ENCODE results near the gene GFPT2.

Gene GFPT2

DNA sequence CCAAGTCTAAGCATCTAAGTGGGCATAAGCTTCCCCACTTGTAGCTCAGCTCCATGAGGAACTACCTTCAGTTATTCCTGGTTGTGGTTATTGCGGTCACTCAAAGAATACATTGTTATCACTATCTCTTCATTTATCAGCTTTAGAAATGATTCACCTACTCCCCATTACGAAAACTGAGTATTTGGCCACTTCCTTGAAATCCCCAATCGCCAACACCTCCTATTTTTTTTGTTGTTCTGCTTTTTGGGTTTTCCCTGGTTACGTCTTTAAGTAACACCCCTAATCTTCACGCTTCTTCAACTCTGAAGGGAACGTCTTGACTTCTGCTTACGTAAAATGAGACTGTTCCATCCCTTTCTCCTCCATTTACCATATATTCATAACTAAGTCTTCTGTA lies 81.9 kb downstream of the GFPT2 start:
- no peak for DNase-seq

DNA sequence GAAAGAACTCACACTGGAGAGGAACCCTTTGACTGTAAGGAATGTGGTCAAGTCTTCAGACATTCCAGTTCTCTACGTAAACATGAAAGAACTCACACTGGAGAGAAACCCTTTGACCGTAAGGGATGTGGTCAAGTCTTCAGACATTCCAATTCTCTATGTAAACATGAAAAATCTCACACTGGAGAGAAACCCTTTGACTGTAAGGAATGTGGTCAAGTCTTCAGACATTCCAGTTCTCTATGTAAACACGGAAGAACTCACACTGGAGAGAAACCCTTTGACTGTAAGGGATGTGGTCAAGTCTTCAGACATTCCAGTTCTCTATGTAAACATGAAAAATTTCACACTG lies 93.9 kb downstream of the GFPT2 start:
- no peak for DNase-seq

DNA sequence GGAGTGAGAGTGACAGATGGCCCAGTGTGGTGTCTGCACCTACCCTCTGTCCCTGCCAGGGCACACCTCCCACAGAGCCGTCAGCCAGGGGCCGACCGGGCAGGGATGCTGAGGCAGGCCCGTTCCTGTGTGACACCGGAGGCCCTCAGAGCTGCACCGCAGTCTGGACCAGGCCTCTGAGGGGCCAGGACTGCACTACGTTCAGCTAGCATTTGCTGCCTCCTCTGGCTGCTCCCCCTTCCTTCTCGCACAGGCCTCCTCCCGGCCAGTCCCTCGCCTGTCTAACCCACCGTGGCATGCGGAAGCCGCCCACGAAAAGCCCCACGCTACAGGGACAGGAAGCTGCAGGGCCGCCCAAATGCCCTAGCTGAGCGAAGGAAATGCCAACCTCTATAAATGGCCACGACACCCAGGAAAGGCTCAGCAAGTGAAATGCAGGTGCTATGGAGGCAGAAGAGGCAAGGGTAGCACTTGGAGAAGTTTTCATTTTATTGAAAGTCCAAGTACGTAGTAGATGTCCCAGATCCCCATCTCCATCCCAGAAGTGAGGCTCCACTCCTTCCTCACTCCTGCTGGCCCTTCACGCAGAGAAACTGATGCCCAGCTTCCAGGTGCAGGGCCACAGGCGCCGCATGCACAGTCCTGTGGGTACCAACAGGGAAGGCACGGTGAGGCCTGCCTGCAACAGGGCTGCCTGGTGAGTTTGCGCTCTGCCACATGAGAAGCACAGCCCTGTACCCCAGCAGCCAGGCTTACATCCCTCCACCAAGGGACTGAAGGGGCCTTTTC lies 99.9 kb downstream of the GFPT2 start:
- no peak for DNase-seq

DNA sequence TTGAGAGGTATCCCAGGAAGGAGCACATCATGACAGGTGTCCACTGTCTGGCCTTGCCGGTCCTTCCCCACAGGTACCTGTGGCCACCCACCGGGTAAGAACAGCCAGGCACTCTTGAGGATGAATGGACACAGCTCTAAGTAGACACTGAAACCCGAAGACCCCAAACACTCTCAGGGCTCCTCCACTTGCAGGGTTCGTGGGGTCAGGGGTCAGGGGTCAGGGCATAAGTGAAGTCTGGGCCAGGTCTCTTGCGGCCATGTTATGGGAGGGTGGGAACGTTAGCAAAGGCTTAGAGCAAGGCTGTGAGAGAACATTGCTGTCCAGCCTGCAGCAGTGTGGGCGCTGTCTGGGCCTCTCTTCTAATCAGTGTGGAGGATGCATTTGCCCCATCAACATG lies 101.2 kb downstream of the GFPT2 start:
- DNase-seq: no peak

DNA sequence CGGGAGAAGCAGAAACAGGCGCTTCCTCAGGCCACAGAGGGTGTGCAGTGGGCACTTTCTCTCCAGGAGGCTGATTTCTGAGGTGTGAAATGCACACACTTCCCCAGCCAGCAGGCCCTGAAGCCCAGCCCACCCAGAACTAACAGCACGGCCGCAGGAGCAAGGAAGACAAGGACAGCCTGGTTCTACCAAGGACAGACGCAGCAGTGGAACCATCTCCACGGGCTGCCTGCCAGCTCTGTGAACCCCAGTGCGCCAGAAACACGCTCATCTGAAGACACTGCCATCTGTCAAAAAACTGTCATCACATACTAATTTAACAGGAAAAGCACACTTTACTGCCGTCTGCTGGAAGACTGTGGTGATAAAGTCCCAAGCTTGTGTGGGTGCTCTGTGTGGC lies 102.0 kb downstream of the GFPT2 start:
- no peak for DNase-seq
